ENCODE data around the gene EPAS1.
A peak's percentile ranks its signal among the peaks of the same experiment; 100 is the strongest.

The EPAS1 gene

DNA sequence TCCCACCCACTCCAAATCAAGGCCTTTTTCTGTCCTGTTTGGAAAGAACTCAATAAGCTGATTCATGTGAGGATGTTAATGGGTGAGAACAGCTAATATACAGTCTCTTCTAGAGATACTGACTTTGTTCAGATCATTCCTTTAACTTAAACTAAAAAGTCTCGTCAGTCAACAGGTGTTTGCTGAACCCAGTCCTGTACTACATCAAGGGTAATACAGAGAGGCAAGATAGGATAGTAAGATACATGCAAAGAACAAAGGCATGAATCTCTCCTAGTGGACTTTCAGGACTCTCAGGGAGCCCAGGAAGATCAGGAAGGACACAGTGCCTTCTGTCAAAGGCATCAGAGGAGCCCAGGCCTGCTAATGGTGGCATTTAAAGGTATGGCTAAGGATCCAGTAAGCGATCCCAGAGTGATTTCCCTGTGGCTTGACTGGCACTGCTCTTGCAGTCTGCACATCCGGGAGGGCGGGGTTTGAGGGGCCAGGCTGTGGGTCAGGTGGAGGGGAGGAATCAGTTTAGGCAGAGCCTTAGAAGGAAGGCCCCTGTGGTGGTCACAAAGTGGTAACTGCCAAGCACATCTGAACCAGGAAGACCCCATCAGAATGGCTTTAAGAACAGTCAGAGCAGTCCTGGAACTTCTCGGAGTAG is 54.0 kb downstream of the EPAS1 start:
- TF ChIP-seq, protein P1, sequence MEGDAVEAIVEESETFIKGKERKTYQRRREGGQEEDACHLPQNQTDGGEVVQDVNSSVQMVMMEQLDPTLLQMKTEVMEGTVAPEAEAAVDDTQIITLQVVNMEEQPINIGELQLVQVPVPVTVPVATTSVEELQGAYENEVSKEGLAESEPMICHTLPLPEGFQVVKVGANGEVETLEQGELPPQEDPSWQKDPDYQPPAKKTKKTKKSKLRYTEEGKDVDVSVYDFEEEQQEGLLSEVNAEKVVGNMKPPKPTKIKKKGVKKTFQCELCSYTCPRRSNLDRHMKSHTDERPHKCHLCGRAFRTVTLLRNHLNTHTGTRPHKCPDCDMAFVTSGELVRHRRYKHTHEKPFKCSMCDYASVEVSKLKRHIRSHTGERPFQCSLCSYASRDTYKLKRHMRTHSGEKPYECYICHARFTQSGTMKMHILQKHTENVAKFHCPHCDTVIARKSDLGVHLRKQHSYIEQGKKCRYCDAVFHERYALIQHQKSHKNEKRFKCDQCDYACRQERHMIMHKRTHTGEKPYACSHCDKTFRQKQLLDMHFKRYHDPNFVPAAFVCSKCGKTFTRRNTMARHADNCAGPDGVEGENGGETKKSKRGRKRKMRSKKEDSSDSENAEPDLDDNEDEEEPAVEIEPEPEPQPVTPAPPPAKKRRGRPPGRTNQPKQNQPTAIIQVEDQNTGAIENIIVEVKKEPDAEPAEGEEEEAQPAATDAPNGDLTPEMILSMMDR (IDR thresholded peaks at IDR 0.05; ENCODE audit: low read length, missing control alignments), result no peak
- no peak for DNase-seq (ENCODE audit: low read depth)
- H3K4me3 ChIP-seq (replicated peaks; ENCODE audit: low read depth, low read length), result no peak overlapping the region

DNA sequence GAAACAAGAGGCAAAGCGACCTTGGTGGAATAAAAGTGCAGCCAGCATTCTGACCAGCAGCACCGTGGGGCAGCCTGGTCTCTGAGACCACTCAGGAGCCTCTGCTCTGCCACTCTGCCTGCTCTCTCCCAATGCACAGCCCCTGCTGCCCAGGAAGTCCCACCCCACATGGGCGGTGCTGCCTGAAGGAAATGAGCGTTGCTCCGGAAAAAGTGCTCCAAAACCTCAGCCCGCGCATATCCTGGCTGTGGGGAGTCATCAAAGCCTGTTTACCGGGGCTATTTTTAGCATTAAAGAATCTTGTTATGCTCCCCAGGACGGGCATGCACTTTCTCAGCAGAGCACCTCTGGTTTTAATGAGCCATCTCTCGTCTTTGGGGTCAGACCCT is 54.5 kb downstream of the EPAS1 start:
- no peak overlapping the region for H3K4me3 ChIP-seq (replicated peaks; ENCODE audit: low read depth, low read length)
- TF ChIP-seq, protein P1 (IDR thresholded peaks at IDR 0.05; ENCODE audit: low read length, missing control alignments), result no peak
- no peak for DNase-seq (ENCODE audit: low read depth)

DNA sequence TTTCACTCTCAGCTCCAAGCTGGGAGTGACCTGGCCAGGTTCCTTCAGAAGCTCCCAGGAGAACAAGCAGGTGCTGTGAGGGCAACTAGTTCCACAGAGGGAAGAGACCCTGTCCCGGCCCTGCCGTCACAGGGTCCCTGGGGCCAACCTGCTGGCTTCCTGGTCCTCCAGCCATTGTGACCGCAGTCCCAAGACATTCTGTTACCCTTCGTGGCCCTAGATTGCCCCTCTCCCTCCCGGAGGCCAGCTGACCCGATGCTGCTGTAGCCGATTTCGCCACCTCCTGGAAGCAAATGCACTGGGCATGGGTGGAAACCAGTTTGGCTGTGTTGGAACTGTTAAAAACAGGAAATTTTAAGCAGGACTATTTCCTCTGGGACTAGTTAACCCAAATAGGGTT is 55.4 kb downstream of the EPAS1 start:
- TF ChIP-seq, protein P1 (IDR thresholded peaks at IDR 0.05; ENCODE audit: low read length, missing control alignments), result peak; percentile 13
- DNase-seq (ENCODE audit: low read depth), result no peak
- H3K4me3 ChIP-seq (replicated peaks; ENCODE audit: low read depth, low read length), result no peak overlapping the region

DNA sequence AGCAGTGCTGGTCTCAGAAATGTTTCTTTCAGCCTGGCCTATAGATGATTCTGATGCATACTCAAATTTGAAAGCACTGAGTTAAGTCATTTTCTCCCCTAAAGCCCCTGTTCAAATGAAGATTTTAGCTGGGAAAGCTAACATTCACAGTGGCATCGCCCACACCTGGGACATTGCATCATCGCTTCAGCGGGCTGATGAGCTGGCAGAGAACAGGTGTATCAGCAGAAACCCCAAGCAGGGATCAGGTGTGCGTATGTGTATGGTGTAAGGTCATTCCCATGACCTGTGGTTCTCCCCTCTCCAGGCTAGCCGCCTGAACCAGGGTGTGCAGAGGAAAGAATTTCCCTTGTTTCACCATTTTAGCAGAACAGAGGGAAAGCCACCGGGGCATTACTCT is 56.3 kb downstream of the EPAS1 start:
- TF ChIP-seq, protein P1 (IDR thresholded peaks at IDR 0.05; ENCODE audit: low read length, missing control alignments), result no peak
- DNase-seq (ENCODE audit: low read depth), result no peak
- no peak overlapping the region for H3K4me3 ChIP-seq (replicated peaks; ENCODE audit: low read depth, low read length)

DNA sequence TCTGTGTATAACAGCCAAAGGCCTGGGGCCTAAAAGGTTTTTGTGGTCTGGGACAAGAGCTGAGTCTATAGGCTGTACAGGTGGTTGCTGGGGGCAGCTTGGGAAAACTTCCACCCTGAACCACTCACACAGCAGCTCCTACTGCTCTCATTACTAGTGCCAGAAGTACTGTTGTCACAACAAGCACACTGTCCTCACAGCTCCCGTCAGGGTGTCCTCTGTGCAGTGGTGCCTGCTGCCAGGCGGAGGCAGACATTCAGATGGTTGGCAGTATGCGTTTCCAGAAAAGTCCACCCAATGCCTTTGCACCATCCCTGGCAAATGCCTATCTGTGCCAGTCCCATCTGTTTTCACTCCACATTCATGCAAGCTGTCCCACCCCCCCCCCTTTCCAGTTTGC is 58.5 kb downstream of the EPAS1 start:
- DNase-seq (ENCODE audit: low read depth), result no peak
- no peak overlapping the region for H3K4me3 ChIP-seq (replicated peaks; ENCODE audit: low read depth, low read length)
- TF ChIP-seq, protein P1 (IDR thresholded peaks at IDR 0.05; ENCODE audit: low read length, missing control alignments), result no peak

DNA sequence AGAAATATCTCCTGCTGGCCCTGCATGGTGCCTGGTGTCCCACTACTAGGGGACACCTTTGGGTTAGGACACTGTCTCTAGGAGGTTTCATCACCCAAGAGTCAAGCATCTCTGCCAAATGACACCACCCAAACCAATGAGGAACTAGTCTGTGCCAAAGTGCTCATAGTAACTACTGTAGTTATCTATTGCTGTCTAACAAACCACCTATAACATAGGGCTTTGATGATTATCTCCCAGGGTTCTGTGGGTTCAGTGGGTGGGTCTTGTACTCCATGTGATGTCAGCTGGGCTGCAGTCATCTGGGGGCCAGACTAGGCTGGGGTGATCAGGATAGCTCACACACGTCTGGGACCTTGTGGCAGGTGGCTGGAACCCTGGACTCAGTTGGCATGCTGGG is 59.8 kb downstream of the EPAS1 start:
- TF ChIP-seq, protein P1 (IDR thresholded peaks at IDR 0.05; ENCODE audit: low read length, missing control alignments), result no peak
- no peak overlapping the region for H3K4me3 ChIP-seq (replicated peaks; ENCODE audit: low read depth, low read length)

DNA sequence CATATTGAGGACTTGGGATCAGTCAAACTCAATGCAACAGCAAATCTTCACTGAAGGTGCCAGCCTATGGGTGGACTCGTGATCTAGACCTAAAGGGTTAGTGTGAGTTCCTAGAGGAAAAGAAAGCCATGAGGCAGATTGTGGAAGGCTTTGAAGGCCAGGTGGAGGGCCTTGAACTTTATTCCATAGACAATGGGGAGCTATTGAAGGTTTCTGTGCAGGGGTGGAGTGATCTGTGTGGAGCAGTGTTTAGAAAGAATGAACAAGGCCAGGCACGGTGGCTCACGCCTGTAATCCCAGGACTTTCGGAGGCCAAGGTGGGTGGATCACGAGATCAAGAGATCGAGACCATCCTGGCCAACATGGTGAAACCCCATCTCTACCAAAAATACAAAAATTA is 61.5 kb downstream of the EPAS1 start:
- DNase-seq (ENCODE audit: low read depth), result no peak

More for the DNA sequence above, 59.8 kb downstream of the EPAS1 start:
- DNase-seq (ENCODE audit: low read depth), result no peak

More for the DNA sequence above, 61.5 kb downstream of the EPAS1 start:
- H3K4me3 ChIP-seq (replicated peaks; ENCODE audit: low read depth, low read length), result no peak overlapping the region
- TF ChIP-seq, protein P1 (IDR thresholded peaks at IDR 0.05; ENCODE audit: low read length, missing control alignments), result no peak
